Stimulated activated CD4-positive, alpha-beta T cell treated with anti-CD3 and anti-CD28 coated beads, Interleukin-4, amount 100 ng/mL, for 48 hours (primary cell): ENCODE data around the gene MYO5C.
A peak's percentile ranks its signal among the peaks of the same experiment; 100 is the strongest.
"Not testable (repeated sequence)": the region's sequence is repeated elsewhere in the genome, so short reads cannot be mapped to it uniquely, and the experiment has no call there.

ENCODE experiments used
- DNase-seq, 2 donors: peaks; one replicate each; pipeline ENCODE4 v3.0.0-alpha.2; 2020; ENCODE audit warnings: low read depth in 2 of 2

The MYO5C gene

DNA sequence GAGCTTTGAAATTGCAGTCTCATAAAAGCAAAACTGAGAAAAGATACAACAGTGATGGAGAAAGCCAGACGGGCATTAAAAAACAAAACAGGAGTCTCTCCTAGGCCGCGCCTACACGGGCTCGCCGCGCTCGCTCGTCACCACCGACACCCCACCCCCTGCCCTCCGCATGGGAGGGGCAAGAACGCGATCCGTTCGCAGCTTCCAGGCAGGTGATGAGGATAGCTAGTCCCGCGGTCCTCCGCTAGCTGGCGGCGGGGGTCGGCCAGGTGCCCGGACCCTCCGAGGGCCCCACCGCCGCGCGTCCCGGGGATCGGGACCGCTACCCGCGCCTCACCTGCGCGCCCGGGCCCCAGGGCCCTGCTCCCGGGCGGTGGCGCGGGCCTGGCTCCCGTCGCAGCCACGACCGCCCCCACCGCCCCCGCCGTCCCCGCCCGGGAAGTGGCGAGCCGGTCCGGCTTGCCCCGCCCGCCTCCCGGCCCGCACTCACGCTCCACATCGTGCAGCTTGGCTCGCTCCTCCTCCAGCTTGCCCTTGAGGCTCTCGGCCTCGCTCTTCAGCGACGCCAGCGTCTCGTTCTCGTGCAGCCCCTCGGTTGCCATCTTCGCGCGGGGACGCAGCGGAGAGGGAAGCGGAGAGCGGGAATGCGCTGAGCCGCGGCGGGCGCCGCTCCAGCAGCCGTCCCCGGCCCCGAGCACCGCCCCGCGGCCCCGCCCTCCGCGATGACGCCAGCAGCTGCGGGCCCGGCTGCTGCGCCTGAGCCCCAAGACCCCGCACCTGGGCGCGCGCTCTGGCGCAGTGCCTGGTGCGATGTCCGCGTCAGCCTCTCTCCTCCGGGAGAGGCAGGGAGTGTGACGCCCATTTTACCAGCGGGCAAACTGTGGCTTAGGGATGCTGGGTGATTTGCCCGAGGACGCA lies 116.1 kb downstream of the MYO5C start:
- DNase-seq: peak; percentile 75 to 83

DNA sequence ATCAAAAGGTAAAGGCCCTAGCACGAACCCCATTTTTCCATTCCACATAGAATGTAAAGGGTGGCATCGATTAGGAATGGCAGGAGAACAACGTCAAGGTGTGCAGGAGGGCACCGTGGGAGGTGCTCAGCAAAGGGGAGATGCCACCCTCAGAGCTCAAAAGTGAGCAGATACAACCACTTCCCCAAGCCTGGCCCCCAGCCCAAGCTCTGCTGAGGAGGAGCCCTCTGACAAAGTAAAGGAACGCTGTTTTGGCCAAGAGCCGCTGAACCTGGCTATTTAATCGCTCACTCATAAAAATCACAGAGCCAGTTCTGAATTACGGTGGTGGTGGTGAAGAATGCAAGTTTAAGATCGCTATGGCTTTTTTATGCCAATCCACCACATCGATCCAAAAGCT lies 116.8 kb downstream of the MYO5C start:
- no peak for DNase-seq

DNA sequence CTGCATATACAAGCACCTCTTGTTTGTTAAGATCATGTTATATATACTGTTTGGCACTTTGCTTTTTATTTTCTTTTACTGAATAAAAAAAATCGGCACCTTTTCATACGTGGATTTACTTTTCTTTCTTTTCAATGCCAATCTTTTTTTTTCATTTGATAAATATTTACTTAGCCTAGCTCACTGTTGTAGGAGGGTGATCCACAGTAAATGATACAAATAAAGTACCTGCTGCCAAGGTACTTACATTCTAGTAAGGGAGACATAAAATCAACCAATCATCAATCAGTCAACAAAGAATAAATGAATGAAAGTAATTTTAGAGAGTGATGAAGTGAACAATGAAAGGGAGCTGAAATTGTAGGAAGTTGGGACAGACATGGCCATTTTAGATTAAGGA lies 122.7 kb downstream of the MYO5C start:
- no peak for DNase-seq

DNA sequence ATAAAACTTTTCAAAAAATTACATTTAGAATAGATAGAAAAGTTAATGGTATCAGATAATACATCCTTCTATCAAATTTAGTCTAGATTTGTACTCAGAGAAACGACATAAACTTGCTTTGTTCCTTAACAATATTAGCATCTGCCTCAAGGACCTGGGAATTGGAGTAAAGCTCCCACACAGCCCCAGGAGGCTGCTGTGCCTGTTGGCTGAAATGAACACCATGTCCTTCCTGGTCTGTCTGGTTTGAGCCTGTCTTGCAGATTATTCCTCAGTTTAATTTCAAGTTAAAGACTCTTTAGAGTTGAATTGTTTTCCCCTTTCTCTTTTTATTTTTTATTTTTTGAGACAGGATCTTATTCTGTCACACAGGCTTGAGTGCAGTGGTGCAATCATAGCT lies 123.8 kb downstream of the MYO5C start:
- DNase-seq: no peak

DNA sequence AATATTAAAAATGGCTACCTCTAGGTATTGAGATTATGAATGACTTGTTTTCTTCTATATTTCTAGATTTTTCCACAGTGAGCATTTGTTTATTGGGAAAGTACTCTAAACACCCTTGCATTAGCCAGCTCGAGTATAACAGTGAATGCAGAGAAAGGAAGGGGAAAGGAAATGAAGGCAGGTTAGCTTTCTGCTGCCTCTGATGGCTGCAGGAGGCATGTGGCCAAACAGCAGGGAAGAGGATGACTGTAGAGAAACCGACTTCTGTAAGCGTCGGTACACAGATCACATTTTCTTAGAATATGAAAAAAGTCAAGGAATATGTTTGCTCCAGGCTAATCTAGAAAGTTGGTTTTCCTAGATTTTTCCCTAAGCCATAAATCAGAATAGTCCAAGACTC lies 124.2 kb downstream of the MYO5C start:
- DNase-seq: no peak

DNA sequence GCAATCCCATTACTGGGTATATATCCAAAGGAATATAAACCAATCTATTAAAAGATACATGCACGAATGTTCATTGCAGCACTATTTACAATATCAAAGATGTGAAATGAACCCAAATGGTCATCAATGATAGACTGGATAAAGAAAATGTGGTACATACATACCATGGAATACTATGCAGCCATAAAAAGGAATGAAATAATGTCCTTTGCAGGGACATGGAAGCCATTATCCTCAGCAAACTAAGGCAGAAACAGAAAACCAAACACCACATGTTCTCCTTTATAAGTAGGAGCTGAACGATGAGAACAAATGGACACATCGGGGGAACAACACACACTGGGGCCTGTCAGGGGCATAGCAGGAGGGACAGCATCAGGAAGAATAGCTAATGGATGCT lies 125.4 kb downstream of the MYO5C start:
- not testable (repeated sequence) for DNase-seq

DNA sequence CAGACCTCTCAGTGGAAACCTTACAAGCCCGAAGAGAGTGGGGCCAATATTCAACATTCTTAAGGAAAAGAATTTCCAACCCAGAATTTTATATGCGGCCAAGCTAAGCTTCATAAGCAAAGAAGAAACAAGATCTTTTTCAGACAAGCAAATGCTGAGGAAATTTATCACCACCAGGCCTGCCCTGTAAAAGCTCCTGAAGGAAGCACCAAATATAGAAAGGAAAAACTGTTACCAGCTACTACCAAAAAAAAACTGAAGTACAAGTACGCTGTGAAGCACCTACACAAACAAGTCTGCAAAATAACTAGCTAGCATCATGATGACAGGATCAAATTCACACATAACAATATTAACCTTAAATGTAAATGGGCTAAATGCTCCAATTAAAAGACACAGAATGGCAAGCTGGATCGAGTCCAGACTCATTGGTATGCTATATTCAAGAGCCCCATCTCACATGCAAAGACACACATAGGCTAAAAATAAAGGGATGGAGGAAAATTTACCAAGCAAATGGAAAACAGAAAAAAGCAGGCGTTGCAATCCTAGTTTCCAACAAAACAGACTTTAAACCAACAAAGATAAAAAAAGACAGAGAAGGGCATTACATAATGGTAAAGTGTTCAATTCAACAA lies 130.0 kb downstream of the MYO5C start:
- not testable (repeated sequence) for DNase-seq

DNA sequence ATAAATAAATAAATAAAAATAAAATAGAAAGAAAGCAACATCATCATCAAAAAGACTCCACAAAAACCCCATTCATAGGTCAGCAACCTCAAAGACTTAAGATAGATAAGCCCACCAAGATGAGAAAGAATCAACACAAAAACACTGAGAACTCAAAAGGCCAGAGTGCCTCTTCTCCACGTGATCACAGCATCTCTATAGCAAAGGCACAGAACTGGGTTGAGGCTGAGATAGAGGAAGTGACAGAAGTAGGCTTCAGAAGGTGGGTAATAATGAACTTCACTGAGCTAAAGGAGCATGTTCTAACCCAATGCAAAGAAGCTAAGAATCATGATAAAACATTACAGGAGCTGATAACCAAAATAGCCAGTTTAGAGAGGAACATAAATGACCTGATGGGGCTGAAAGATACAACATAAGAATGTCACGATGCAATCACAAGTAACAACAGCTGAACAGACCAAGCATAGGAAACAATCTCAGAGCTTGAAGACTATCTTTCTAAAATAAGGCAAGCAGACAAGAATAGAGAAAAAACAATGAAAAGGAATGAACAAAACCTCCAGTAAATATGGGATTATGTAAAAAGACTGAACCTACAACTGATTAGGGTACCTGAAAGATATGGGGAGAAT lies 130.9 kb downstream of the MYO5C start:
- DNase-seq: no peak

DNA sequence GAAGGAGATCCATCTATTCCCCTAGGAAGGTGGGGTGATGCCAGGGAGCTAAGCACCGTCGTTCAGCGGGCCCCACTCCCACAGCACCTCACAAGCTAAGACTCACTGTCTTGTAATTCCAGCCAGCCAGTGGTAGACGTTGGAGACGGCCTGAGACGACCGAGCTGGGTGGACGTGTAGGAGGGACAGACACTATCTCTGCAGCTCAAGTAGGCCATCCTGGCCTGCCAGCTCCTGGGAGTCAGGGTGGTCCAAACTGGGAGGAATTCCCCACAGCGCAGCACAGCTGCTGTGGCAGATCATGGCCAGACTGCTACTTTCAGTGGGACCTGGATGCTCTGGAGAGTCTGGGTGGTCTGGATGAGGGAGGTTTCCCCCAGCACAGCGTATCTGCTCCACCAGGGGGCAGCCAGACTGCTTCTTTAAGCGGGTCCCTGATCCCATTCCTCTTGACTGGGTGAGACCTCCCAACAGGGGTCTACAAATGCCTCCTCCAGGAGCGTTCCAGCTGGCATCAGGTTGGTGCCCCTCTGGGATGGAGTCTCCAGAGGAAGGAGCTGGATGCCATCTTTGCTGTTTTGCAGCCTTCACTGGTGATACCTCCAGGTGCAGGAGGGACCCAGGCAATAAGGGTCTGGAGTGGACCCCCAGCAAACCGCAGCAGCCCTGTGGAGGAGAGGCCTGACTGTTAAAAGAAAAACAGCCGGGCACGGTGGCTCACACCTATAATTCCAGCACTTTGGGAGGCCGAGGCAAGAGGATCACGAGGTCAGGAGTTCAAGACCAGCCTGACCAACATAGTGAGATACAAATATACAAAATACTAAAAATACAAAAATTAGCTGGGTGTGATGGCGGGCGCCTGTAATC lies 132.0 kb downstream of the MYO5C start:
- no peak for DNase-seq

DNA sequence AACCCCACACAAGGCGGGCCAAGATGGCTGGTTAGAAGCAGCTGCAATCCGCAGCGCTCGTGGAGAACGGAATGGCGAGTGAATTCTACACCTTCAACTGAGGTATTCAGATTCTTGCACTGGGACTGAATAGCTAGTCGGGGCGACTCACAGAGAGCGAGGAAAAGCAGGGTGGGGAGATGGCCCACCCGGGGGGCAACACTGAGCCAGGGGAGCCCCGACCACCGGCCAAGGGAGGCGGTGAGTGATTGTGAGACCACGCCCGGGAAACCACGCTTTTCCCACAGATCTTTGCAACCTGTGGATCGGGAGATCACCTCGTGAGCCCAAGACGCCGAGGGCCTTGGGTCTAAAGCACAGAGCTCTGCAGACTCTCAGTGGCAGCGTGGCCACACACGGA lies 132.7 kb downstream of the MYO5C start:
- DNase-seq: no peak

DNA sequence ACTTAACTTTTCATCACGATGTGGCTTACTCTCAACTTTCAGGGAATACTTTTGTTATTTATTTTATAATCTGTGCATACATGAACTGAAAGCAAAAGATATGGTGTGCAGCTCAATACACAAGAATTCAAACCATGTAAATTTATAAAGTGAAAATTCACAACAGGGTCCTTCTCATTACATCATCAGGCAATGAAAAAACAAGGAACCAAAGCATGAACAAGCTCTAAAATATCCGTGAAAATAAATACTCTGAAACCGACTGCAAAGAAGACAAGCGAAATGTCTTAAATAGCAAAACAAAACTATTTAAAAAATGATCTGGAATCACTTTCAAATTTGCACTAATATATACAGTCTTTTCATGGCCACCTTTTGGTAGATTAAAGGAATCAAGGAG lies 133.3 kb downstream of the MYO5C start:
- no peak for DNase-seq

DNA sequence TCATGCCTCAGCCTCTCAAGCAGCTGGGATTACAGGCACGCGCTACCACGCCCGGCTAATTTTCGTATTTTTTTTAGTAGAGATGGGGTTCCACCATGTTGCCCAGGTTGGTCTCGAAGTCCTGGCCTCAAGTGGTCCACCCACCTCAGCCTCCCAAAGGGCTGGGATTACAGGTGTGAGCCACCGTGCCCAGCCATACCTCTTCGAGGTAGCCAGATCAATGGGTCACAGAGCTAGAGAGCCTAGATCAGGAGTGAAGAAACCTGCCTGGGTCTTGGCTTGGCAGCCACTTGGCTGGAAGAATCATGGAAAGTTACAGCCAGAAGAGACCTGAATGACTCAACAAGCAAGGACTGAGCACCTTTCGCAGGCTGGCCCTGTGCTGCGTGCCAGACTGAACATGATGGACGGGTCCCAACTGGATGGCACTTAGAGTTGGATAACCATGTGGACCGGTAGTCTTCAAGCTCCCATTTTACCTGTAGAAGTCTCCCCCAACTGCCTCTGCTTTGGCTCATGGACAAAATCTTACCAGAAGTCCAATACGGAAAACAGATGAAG lies 134.1 kb downstream of the MYO5C start:
- DNase-seq: no peak

DNA sequence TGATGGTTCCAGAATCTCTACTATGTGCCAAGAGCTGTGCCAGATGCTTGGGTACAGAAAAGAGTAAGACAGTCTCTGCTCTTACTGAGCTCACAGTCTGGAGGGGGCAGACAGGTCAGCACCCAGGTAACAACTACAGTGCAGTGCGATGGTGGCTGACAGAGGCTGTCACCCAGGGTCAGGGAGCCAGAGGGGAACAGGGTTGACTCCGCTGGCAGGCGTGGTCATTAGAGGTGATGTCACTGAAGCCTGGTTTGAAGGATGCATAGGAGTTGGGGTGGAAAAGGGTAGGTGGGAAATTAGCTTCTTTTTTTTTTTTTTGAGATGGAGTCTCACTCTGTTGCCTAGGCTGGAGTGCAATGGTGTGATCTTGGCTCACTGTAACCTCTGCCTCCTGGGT lies 136.0 kb downstream of the MYO5C start:
- no peak for DNase-seq

DNA sequence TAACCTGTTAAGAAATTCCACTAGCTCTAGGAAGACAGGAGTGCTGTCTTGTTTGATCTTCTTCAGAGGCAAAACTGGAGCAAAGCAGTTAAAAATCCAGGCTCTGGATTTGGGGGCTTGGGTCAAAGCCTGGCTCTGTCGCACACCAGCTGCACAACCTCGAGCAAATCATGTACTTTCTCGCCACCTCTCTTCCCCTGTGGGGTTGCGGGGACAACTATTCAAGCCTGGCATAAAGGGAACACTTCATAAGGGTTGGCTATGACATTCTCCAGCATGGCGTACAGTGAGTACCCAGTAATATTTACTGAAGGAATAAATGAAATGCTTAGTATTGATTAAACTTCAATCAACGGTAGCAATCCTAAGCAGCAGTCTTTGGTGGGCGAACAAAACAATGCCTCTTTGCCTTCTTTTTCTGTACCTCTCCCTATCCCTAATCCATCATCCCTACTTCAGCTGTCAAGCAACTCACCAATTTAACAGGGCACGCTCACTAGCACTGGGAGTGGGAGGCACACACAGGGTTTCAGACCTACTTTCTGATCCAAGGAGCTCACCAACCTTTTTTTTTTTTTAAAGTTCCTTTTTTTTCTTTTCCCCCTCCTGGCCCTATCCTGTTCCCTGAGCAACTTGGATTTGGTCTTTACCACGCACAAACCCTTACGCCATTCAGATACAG lies 137.4 kb downstream of the MYO5C start:
- DNase-seq: no peak

DNA sequence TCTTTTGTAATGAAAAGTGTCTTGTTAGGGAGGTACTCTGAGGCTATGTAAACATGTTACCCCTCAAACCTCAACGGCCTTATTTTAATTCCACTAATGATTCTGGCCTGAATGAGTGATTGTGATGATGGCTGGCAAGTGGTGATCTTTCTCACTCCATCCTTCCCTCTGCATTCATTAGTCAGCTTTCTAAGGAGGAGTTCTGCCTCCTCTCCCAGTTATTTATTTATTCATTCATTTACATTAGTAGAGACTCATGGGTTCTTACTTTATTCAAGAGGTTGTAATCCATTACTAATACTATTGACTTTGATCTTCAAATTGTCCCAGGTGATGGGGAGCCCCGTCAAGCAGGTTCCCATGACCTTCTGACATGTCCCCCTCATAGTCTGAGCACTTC lies 139.7 kb downstream of the MYO5C start:
- DNase-seq: no peak

DNA sequence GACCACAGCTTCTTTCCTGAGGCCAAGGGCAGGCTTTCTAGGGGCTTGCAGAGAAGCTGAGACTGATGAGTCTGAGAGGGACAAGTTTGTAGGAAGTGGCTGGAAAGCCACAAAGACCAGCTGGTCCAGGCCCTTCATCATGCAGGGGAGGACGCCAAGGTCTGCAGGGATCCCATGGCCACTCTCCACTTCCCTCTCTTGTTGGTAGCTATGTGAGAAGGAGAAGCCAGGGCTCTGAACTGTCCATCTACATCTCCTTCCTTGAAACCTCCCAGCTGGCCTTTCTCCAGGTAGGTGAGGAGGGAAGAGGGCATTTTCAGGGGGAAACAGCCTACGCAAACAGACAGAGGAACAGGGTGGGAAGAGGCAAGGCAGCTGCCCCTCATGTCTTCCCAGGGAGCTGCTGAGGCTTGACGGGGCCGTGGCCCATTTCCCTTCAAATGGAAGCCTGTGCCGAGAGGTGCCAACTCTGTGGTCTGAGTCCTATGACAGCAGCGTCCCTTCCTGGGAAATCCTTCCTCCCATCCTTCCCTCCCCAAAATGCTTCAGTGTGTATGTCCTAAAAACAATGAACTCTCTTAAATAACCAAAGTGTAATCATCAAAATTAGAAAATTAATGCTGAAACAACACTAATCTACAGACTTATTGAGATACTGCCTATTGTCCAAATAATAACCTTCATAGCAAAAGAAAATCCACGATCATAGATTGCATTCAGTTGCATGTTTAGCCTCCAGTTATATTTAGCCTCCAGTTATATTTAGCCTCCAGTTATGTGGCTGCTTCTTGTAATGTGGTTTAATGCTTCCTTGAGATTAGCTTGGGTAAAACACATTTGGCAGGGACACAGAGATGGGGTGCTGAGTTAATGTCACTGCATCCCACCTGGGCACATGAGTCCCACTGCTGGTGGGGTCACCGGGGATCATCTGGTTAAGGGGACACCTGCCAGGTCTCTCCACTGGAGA lies 140.4 kb downstream of the MYO5C start:
- no peak for DNase-seq

DNA sequence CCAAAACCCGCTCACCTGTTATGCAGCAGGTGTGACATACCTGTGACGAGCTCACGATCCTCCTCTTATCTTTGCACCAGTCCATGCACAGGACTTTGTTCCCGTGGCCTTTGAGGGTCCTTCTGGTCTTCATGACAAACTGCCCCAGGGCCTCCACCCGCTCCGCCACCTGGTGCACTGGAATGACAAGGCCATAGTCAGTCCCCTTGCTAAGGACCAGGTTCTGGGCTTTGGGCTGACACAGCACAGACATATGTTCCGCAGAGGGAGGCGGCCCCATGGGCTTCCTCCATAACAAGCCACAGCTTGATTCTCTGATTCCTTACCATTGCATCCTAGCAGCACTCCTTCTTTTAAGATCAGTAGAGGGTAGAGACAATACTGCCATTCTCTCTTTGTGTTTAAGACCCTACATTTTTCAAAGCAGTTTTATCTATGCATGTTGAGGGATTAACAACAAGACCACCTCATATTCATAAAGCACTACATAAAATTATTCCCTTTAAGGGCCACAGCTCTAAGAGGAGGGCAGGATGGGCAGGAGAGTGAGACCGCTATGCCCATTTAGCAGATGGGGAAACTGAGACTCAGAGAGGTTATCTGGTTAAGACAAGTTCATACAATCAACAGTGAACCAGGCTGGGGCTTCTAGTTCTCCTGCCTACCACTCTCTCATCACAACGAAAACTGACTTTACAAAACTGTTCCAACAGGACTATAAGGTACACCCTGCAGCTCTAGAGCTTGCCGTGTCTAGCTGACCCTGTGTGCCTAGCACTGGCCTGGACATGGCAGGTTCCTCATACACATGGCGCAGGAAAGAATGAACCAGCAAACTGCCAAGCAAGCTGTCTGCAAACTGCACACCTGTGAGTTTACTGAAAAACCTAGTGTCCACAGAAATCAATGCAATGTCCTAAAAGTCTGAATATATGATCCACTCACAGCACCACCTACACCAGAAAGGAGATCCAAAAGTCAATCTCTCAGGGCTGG lies 141.4 kb downstream of the MYO5C start:
- no peak for DNase-seq

DNA sequence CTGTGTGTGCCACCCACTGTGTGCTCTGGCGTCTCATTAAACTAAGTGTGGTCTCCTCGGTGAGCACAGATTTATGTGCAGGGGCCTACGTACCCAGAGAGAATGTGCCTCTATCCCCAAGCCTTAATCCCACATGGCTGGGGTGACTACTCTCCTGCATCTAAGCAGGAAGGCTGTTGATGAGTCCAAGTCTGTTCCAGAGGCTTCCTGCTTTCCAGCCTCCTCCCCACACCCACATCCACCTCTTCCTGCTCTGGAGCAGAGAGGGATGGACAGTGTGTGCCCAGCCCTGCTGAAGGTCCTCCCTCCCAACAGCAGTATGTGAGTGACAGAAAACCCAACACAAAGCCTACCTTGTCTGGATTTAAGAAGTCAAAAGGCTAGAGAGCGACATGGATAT lies 144.3 kb downstream of the MYO5C start:
- DNase-seq: no peak

DNA sequence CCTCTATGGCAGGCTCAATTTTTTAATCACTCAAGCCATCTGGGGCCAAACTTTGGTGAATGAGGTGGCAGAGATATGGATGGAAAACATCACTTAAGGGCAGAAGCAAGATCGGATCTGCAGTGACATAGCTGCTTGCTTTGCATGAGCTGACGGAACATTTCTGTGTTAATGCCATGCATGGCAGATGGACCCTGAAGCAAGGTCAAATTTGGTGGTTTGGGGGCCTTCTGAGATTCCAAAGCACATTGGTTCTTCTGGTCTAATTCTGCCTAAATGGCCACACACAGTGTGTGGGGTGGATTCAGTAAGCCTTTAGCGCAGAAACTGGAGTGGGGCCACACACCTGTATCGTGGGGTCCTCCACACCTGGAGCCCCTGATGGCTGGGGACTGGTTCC lies 144.7 kb downstream of the MYO5C start:
- no peak for DNase-seq
